Tibial nerve (tissue), 4 donors: Measurements from ENCODE around the gene TBRG4. TPM values are rescaled to one million over a fixed set of nuclear protein-coding genes. Genes with fewer than 3 reads are reported as not detected.

Experiments
- DNase-seq, 2 donors: peaks; one replicate each; pipeline ENCODE4 v3.0.0-alpha.2; 2019; ENCODE audit warnings: low spot score in 2 of 2
- H3K27ac ChIP-seq, 4 donors: fragments of 200-600 bp; sonication (generic) in 3 of 4; one replicate each; pipeline ENCODE4 v1.5.1; 2017 to 2019; ENCODE audit warnings: mild to moderate bottlenecking in 1 of 4
- H3K27me3 ChIP-seq, 2 donors: fragments of 200-600 bp; sonication (generic) in 1 of 2; one replicate each; pipeline versions ENCODE4 v1.5.1 to v1.6.0; 2017 to 2019
- H3K36me3 ChIP-seq, 3 donors: fragments of 200-600 bp; sonication (generic); one replicate each; pipeline ENCODE4 v1.5.1; 2018 to 2019
- H3K4me1 ChIP-seq, 4 donors: fragments of 200-600 bp; sonication (generic) in 3 of 4; one replicate each; pipeline ENCODE4 v1.5.1; 2017 to 2019
- H3K4me3 ChIP-seq, 4 donors: fragments of 200-600 bp; sonication (generic) in 3 of 4; one replicate each; pipeline ENCODE4 v1.5.1; 2017 to 2019; ENCODE audit warnings: mild to moderate bottlenecking in 1 of 4, moderate library complexity in 1 of 4
- H3K9me3 ChIP-seq, 4 donors: fragments of 200-600 bp; sonication (generic) in 3 of 4; one replicate each; pipeline ENCODE4 v1.5.1; 2017 to 2019
- EP300 ChIP-seq, 2 donors: sonication (generic); formaldehyde crosslinking; IDR thresholded peaks; one replicate each; pipeline ENCODE4 v1.6.1; 2017; ENCODE audit warnings: antibody characterized with exemption in 2 of 2, mild to moderate bottlenecking in 1 of 2
- POLR2A ChIP-seq, 2 donors: fragments of 450-650 bp; IDR thresholded peaks; one replicate each; pipeline ENCODE4 v1.6.1; 2017; ENCODE audit warnings: antibody characterized with exemption in 2 of 2, mild to moderate bottlenecking in 2 of 2, moderate library complexity in 2 of 2
- WGBS, 2 donors: methylation state at CpG; one replicate each; pipeline ENCODE4 v1.1.5; 2018; 5-methylcytosine and 5-hydroxymethylcytosine counted together
- total RNA-seq, 4 donors: library from RNA; depleted of rRNA; stranded (reverse); fragments of >200 nt; gene quantifications; one replicate each; pipeline ENCODE4 v1.1.0, GENCODE V29; 2016
- TF ChIP-seq, protein P1 (sequence below), 5 experiments: fragments of 200-600 bp in 3 of 5; fragments of 450-650 bp in 2 of 5; sonication (generic) in 3 of 5; IDR thresholded peaks; one replicate each; pipeline ENCODE4 v1.5.1; 2016 to 2019; ENCODE audit warnings: antibody characterized with exemption in 5 of 5, mild to moderate bottlenecking in 3 of 5, moderate library complexity in 2 of 5

TBRG4 gene
- total RNA-seq, 4 donors from 2014 or later = 32.3 to 81.3 (median 54.0) TPM

DNA sequence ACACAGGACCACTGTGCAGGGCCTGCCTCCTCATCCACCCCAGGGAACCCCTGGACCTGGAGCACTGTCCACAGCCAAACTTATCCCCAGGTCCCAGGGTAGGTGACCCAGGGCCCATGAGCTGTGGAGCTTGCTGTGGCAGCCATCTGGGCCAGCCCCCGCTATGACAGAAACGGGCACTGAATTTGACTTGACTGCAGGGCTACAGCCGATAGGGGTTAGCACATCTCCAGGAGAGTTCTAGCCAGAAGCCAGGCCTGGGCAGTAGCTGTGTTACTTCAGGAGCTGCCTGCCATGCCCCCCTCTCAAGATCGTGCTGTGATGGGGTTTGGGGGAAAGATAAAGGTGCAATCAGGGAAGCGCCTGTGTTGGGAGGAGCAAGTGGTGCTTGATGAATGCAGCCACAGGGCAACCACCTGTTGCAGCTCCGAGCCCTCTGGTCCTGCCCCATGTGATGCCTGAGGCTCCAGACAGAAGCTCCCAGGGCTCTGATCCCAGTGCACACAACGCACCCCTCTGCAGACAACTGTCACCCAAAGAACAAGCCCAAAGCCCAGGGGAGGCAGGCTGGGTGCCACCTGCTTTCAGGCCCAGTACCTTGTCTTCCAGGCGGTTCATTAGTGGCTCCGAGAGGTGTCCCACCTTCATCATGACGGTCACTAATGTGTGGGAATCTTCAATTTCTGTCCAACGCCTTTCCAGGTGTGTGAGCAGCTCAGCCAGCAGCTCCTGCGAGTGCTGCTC lies 6.5 kb downstream of the TBRG4 start:
- Histone ChIP-seq H3K27ac (no peak overlapping the region), H3K9me3 (no peaks in the 10 kb centered on the region), H3K27me3 (no peaks in the 10 kb centered on the region), H3K4me3 (no peak overlapping the region), H3K4me1 (peaks cover 0 to 34% (median 6%) of the 10 kb centered on the region in 4 donors), H3K36me3 (peaks cover 11 to 95% (median 75%) of the 10 kb centered on the region in 3 donors)
- DNase-seq = no peak
- 89 to 92% methylated on average over 12 of the region's 12 CpGs for WGBS, 2 donors
- TF ChIP-seq POLR2A (IDR thresholded peaks at IDR 0.05) = no peak
- TF ChIP-seq, protein P1, sequence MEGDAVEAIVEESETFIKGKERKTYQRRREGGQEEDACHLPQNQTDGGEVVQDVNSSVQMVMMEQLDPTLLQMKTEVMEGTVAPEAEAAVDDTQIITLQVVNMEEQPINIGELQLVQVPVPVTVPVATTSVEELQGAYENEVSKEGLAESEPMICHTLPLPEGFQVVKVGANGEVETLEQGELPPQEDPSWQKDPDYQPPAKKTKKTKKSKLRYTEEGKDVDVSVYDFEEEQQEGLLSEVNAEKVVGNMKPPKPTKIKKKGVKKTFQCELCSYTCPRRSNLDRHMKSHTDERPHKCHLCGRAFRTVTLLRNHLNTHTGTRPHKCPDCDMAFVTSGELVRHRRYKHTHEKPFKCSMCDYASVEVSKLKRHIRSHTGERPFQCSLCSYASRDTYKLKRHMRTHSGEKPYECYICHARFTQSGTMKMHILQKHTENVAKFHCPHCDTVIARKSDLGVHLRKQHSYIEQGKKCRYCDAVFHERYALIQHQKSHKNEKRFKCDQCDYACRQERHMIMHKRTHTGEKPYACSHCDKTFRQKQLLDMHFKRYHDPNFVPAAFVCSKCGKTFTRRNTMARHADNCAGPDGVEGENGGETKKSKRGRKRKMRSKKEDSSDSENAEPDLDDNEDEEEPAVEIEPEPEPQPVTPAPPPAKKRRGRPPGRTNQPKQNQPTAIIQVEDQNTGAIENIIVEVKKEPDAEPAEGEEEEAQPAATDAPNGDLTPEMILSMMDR (IDR thresholded peaks at IDR 0.05) = no peak
- no peak for TF ChIP-seq EP300 (IDR thresholded peaks at IDR 0.05)

DNA sequence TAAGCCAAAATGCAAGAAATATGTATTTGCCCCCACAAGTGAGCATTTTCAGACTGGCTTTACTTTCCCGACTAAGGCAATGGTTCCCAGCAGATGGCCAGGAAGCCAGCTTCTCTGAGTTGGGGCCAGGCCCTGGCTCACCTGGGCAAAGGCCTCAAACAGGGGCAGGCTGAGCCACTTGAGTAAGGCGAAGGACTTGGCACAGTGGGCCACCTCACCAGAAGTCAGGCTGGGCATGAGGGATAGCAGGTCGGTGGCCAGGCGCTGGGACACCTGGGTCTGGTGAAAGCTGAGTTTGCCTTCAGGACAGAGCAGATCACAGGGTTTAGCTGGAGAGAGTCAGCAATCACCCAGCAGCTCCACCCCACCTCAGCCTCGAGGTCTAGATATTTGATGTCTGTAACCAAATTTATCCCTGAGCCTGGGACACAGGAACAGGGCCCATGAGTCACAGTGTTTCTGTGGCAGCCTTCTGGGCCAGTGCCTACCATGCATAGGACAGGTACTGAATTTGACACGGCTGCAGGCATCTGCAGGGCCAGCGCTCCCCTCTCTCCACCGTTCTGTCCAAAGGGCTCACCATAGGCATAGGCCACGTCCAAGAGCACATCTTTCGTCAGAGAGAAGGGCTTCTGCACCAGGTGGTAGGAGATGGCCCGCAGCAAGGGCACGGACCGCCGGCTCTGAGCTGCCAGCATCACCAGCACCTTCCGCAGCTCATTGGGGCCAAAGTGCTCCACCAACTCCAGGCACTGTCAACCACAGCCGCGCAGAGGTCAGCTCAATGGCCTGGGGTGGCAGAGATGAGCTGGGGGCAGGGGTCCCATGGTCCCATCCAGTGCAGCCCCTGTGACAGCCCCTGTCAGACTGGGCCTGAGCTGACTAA lies 7.3 kb downstream of the TBRG4 start:
- no peaks in the 10 kb centered on the region for H3K27me3 ChIP-seq
- H3K36me3 ChIP-seq = peaks cover 13 to 100% (median 80%) of the 10 kb centered on the region in 3 donors
- no peak overlapping the region for H3K4me3 ChIP-seq
- no peak for DNase-seq
- peaks cover 0 to 26% (median 6%) of the 10 kb centered on the region in 4 donors for H3K4me1 ChIP-seq
- no peak overlapping the region for H3K27ac ChIP-seq
- TF ChIP-seq, protein P1 (IDR thresholded peaks at IDR 0.05) = no peak
- TF ChIP-seq EP300 (IDR thresholded peaks at IDR 0.05) (no peak), POLR2A (IDR thresholded peaks at IDR 0.05) (no peak)
- 90 to 92% methylated on average over 11 to 17 of the region's 17 CpGs for WGBS, 2 donors
- H3K9me3 ChIP-seq = no peaks in the 10 kb centered on the region

DNA sequence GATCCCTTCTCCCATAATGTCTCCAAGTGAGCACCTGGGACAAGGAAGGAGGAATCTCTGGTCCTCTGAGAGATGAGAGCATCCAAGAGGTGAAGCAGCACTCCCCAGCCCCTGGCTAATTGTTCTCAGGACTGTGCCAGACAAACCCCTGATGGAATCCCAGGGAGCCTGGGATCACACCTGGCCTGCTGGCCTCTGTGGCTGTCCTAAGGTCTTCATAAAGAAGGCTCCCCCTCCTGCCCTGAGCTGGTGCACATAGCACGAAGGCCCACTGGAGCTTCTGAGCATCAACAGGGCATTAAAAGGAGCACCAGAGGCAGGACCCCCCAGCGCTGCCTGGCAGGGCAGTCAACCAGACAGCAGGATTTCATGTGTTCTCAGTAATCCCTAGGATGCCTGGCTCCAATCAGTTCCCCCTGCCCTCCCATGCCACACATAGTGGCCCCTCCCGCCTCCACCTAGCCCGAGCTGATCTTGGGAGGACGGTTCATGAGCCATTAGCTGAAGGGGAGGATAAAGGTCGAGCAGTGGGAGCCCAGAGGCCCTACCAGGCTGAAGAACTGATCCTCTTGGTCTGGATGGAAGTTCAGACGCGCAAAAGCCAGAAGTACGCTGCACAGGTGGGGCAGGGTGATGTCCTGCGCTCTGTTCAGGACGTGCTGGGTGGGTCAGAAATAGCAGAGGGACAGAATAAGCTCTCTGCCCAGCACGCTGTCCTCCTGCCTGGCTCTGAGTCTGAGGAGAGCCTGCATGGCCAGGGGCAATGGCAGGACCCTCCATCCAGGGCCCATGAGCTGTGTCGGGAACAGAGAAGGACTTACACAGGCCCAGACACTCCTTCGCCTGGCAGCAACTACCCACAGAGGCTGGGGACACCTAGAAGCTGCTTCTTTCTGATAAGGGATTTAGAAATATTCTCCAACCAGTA lies 8.4 kb downstream of the TBRG4 start:
- Histone ChIP-seq H3K4me1 (peaks cover 0 to 15% (median 2%) of the 10 kb centered on the region in 4 donors), H3K4me3 (no peak overlapping the region), H3K9me3 (no peaks in the 10 kb centered on the region), H3K27ac (no peak overlapping the region), H3K36me3 (peaks cover 13 to 99% (median 72%) of the 10 kb centered on the region in 3 donors), H3K27me3 (no peaks in the 10 kb centered on the region)
- DNase-seq = no peak
- 78 to 86% methylated on average over 13 to 14 of the region's 14 CpGs for WGBS, 2 donors
- TF ChIP-seq POLR2A (IDR thresholded peaks at IDR 0.05) (no peak), EP300 (IDR thresholded peaks at IDR 0.05) (no peak)
- TF ChIP-seq, protein P1 (IDR thresholded peaks at IDR 0.05) = no peak

DNA sequence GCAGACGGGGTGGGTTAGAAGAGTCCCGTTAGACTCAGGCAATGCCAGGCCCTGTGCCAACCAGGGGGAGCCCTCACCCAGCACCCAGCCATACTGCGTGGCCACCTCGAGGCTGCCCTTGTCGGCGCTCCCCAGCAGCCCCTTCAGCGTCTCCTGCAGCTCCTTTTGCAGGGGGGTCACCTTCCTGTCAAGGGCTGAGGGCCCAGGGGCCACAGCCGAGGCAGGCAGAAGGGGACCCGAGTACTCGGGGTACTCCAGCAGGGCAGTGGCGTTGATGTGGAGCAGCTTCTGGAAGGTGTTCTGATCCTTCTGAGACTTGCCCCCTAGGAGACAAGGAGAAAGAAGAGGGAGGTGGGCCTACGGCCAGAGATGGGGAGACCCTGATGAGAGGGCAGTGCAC lies 9.7 kb downstream of the TBRG4 start:
- no peaks in the 10 kb centered on the region for H3K9me3 ChIP-seq
- no peak overlapping the region for H3K4me3 ChIP-seq
- TF ChIP-seq POLR2A (IDR thresholded peaks at IDR 0.05) (no peak), EP300 (IDR thresholded peaks at IDR 0.05) (no peak)
- TF ChIP-seq, protein P1 (IDR thresholded peaks at IDR 0.05) = no peak
- H3K27me3 ChIP-seq = no peaks in the 10 kb centered on the region
- 89 to 95% methylated on average over 12 of the region's 12 CpGs for WGBS, 2 donors
- peaks cover 13 to 92% (median 59%) of the 10 kb centered on the region in 3 donors for H3K36me3 ChIP-seq
- no peak overlapping the region for H3K27ac ChIP-seq
- no peak for DNase-seq
- peaks cover 0 to 2% (median 0%) of the 10 kb centered on the region in 4 donors for H3K4me1 ChIP-seq
